Calu3 (cell line): ENCODE results near the gene RPL27. TPM values are rescaled to one million over a fixed set of nuclear protein-coding genes. Genes with fewer than 3 reads are reported as not detected.

ENCODE experiments used
- BruUV-seq: library from RNA; stranded (reverse); fragments of 400-500 nt; replicated peaks from 2 replicates; lab custom pipeline; 2021; lab: Mats Ljungman, UMichigan
- CTCF ChIA-PET: fragments of 300-600 bp; sonication (Branson Sonifier 250); formaldehyde crosslinking; loops from one replicate; lab custom pipeline; 2022; ENCODE audit warnings: antibody characterized with exemption; lab: Charles Lee
- DNase-seq: peaks from one replicate; pipeline ENCODE4 v3.0.0; 2022
- H3K27ac Mint-ChIP-seq: one replicate; pipeline ENCODE4 v1.8.0; 2022; ENCODE audit warnings: mixed read lengths; ENCODE audit not compliant: unreplicated experiment
- H3K27me3 Mint-ChIP-seq: one replicate; pipeline ENCODE4 v1.8.0; 2022; ENCODE audit warnings: mixed read lengths; ENCODE audit not compliant: unreplicated experiment
- H3K36me3 Mint-ChIP-seq: one replicate; pipeline ENCODE4 v1.8.0; 2022; ENCODE audit warnings: mild to moderate bottlenecking, moderate library complexity, mixed read lengths; ENCODE audit not compliant: insufficient read depth, unreplicated experiment
- H3K4me1 Mint-ChIP-seq: one replicate; pipeline ENCODE4 v1.8.0; 2022; ENCODE audit warnings: mild to moderate bottlenecking, low read depth, mixed read lengths; ENCODE audit not compliant: unreplicated experiment
- H3K4me3 Mint-ChIP-seq: one replicate; pipeline ENCODE4 v1.8.0; 2022; ENCODE audit warnings: mild to moderate bottlenecking, low read depth, moderate library complexity, mixed read lengths; ENCODE audit not compliant: unreplicated experiment
- H3K9me3 Mint-ChIP-seq: one replicate; pipeline ENCODE4 v1.8.0; 2022; ENCODE audit warnings: low read depth, mixed read lengths; ENCODE audit not compliant: unreplicated experiment
- intact Hi-C: fragments of 100-400 bp; cut with micrococcal nuclease; formaldehyde crosslinking; loops from one replicate; pipeline ENCODE4 v1.10.0; 2022; ENCODE audit not compliant: unreplicated experiment
- total RNA-seq: library from RNA; stranded (reverse); gene quantifications from 2 replicates; pipeline ENCODE4 v1.2.3, GENCODE V29; 2022
- TF ChIP-seq, protein P1 (sequence below): fragments of 200-600 bp; IDR thresholded peaks from one replicate; pipeline ENCODE4 v1.8.0; 2022; ENCODE audit warnings: antibody characterized with exemption; ENCODE audit not compliant: unreplicated experiment

Gene RPL27
- total RNA-seq, 1 experiment from 2014 or later: 1,292 TPM

GRCh38 chr17:43014020-43014648 is 15.9 kb downstream of the RPL27 start:
- no peak for DNase-seq
- Mint-ChIP-seq H3K27me3 (no peaks in the 10 kb centered on the region), H3K4me1 (peaks cover 27% of the 10 kb centered on the region), H3K36me3 (peaks cover 70% of the 10 kb centered on the region), H3K27ac (no peak overlapping the region), H3K4me3 (no peak overlapping the region), H3K9me3 (no peaks in the 10 kb centered on the region)
- no TSS peak for BruUV-seq
- TF ChIP-seq, protein P1, sequence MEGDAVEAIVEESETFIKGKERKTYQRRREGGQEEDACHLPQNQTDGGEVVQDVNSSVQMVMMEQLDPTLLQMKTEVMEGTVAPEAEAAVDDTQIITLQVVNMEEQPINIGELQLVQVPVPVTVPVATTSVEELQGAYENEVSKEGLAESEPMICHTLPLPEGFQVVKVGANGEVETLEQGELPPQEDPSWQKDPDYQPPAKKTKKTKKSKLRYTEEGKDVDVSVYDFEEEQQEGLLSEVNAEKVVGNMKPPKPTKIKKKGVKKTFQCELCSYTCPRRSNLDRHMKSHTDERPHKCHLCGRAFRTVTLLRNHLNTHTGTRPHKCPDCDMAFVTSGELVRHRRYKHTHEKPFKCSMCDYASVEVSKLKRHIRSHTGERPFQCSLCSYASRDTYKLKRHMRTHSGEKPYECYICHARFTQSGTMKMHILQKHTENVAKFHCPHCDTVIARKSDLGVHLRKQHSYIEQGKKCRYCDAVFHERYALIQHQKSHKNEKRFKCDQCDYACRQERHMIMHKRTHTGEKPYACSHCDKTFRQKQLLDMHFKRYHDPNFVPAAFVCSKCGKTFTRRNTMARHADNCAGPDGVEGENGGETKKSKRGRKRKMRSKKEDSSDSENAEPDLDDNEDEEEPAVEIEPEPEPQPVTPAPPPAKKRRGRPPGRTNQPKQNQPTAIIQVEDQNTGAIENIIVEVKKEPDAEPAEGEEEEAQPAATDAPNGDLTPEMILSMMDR: no peak
- intact Hi-C loops: no loop called here
- CTCF ChIA-PET: no interaction called here

DNA sequence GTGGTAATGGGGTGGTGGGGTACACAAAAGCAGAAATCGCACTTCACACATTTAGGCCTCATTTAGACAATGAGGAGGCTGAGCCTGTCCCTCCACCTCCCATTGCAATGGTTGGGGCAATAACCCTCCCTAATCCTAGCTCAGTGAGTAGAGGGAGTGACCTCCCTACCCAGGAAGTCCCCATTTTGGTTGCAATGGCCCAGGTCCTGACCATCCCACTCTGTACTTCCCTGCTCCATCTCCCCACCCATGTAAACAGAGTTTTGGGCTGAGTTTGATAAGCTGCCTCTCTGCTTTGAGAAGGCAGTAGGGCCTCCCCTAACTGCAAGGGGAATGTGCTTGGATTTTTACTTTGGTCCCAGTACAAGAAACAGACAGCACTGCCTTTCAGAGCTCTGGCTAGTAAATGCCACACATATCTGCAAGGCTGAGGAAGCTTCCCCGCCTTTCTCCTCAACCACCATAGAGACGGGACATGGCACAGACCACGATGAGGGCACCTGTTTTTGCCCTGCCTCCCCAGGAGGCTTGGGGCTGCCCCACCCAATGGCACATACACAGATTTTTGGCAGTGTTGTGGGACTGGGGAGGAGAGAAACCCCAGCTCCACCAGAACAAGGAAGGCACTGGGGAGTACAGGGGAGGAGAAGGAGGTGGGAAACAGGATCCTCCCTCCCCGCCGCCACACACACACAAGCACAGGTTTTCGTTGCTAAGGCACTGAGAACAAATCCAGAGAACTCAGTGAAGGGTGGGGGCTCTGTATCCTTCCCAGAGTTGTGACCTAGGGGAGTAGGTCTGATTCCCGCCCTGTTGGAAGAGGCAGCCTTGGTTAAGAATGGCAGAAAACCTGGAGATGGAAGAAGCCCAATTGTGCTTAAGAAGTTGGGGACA is 16.7 kb downstream of the RPL27 start:
- no peak for DNase-seq
- TF ChIP-seq, protein P1: no peak
- no peaks in the 10 kb centered on the region for H3K27me3 Mint-ChIP-seq
- BruUV-seq: TSS peak; percentile 51
- H3K4me3 Mint-ChIP-seq: no peak overlapping the region
- CTCF ChIA-PET: no interaction called here
- H3K4me1 Mint-ChIP-seq: peaks cover 33% of the 10 kb centered on the region
- H3K27ac Mint-ChIP-seq: peak overlapping the region; percentile 9
- no peaks in the 10 kb centered on the region for H3K9me3 Mint-ChIP-seq
- H3K36me3 Mint-ChIP-seq: peaks cover 78% of the 10 kb centered on the region
- intact Hi-C loops: no loop called here

DNA sequence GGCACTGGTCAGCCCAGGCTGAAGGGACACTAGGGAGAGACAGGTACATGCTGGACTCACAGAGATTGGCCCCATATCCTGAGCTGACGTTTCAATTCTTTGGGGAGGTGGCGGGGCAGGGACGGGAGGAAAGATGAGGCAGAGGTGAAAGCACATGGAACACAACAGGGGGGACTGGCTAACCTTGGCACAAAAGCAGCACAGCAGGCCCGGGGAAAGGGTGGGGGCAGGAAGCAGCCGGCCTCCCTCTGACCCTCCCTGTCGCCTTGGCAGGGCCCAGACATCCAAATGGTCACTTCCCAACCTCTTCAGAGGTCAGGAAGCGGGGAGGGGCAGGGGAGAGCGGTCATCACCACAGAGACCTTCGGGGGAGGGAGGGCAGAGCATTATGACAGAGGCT is 17.4 kb downstream of the RPL27 start:
- no peak overlapping the region for H3K4me3 Mint-ChIP-seq
- intact Hi-C loops: no loop called here
- CTCF ChIA-PET: no interaction called here
- no peak for DNase-seq
- no peaks in the 10 kb centered on the region for H3K27me3 Mint-ChIP-seq
- H3K4me1 Mint-ChIP-seq: peaks cover 33% of the 10 kb centered on the region
- TF ChIP-seq, protein P1: no peak
- no TSS peak for BruUV-seq
- peak overlapping the region; percentile 9 for H3K27ac Mint-ChIP-seq
- H3K36me3 Mint-ChIP-seq: peaks cover 82% of the 10 kb centered on the region
- H3K9me3 Mint-ChIP-seq: no peaks in the 10 kb centered on the region

GRCh38 chr17:43016216-43016615 is 18.0 kb downstream of the RPL27 start:
- intact Hi-C loops: no loop called here
- H3K4me1 Mint-ChIP-seq: peaks cover 31% of the 10 kb centered on the region
- H3K36me3 Mint-ChIP-seq: peaks cover 83% of the 10 kb centered on the region
- H3K27me3 Mint-ChIP-seq: no peaks in the 10 kb centered on the region
- TF ChIP-seq, protein P1: no peak
- H3K9me3 Mint-ChIP-seq: no peaks in the 10 kb centered on the region
- no TSS peak for BruUV-seq
- no peak for DNase-seq
- no peak overlapping the region for H3K4me3 Mint-ChIP-seq
- CTCF ChIA-PET: no interaction called here
- no peak overlapping the region for H3K27ac Mint-ChIP-seq
